Occipital lobe (tissue), 2 donors: Measurements from ENCODE around the gene FBXL15. TPM values are rescaled to one million over a fixed set of nuclear protein-coding genes. Genes with fewer than 3 reads are reported as not detected.

ENCODE experiments used
- DNase-seq: peaks from one replicate; lab custom pipeline; 2025; lab: John Stamatoyannopoulos, UW
- total RNA-seq: library from RNA; depleted of rRNA; stranded (reverse); fragments of >200 nt; gene quantifications from one replicate; pipeline ENCODE4 v1.2.3, GENCODE V29; 2014

The FBXL15 gene
- total RNA-seq, 1 donor from 2014 or later = 14.2 TPM

GRCh38 chr10:102397222-102398171 lies 23.1 kb upstream of the FBXL15 start:
- DNase-seq = no peak

DNA sequence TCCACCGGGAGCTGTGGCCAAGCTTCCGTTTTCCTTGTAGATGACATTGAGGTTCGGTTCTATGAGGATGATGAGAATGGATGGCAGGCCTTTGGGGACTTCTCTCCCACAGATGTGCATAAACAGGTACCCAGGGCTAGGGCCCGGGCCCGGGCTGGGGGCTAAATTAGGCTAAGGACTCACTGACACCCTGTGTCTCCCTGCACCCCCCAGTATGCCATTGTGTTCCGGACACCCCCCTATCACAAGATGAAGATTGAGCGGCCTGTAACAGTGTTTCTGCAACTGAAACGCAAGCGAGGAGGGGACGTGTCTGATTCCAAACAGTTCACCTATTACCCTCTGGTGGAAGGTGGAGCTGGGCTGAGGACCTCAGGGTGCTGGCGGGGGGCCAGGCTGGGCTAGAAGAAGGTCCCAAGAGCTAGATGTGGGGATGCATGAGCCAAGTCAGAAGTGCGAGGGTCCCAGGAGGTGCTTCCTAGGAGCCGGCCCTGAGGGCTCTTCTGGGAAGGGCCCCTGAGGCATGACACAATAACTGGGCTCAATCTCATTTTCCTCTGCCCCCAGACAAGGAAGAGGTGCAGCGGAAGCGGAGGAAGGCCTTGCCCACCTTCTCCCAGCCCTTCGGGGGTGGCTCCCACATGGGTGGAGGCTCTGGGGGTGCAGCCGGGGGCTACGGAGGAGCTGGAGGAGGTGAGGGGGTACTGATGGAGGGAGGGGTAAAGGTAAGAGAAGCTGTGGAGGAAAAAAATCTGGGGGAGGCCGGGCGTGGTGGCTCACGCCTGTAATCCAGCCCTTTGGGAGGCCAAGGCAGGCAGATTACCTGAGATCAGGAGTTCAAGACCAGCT lies 22.2 kb upstream of the FBXL15 start:
- no peak for DNase-seq

DNA sequence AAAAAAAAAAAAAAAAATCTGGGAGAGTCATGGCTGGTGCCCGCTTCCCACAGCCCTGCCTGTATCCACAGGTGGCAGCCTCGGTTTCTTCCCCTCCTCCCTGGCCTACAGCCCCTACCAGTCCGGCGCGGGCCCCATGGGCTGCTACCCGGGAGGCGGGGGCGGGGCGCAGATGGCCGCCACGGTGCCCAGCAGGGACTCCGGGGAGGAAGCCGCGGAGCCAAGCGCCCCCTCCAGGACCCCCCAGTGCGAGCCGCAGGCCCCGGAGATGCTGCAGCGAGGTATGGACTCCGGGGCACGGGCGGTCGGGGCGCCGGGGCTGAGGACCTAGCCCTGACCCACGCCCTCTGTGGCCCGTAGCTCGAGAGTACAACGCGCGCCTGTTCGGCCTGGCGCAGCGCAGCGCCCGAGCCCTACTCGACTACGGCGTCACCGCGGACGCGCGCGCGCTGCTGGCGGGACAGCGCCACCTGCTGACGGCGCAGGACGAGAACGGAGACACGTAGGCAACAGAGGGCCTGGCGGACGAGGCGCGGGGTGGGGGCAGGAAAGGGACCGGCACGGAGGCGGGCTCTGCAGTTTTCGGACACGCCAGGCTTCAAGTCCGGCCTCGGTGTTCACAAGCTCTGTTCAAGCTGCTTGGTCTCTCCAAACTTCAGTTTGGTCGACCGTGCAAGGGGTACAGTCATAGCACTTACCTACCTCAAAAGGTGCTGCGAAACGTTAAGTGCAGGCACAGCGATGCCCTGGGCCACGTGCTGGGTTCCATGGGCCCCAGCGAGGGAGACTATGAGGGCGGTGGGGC lies 21.2 kb upstream of the FBXL15 start:
- peak; percentile 80 for DNase-seq

- no peak for DNase-seq
Observed at GRCh38 chr10:102400076-102400475, 20.6 kb upstream of the FBXL15 start.

DNA sequence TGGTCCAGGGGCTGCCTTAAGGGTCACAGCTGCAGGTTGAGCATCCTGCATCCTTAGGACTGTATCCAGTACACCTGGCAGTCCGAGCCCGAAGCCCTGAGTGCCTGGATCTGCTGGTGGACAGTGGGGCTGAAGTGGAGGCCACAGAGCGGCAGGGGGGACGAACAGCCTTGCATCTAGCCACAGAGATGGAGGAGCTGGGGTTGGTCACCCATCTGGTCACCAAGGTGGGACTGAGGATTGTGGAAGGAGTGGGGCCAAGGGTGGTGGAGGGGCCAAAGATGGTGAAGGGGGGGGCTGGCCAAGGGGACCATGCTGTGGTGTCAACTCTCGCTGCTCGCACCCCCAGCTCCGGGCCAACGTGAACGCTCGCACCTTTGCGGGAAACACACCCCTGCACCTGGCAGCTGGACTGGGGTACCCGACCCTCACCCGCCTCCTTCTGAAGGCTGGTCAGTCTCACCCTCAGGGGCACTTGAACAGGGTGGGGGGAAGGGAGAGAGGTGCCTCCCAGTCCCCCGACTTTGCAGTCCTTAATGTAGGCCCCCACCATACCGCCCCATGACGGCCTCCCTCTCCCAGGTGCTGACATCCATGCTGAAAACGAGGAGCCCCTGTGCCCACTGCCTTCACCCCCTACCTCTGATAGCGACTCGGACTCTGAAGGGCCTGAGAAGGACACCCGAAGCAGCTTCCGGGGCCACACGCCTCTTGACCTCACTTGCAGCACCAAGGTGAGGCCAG lies 19.9 kb upstream of the FBXL15 start:
- no peak for DNase-seq

DNA sequence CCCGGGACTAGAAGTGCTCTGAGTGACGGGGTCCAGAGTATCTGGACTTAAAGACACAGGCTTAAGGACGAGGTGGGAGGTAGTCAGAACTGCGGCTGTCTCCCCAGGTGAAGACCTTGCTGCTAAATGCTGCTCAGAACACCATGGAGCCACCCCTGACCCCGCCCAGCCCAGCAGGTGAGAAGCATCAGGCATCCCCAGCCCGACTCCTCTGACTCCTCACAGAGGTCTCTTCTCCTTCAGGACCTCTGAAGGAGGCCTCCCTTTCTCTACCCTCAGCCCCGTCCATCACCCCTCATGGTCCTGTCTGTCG lies 19.3 kb upstream of the FBXL15 start:
- no peak for DNase-seq

DNA sequence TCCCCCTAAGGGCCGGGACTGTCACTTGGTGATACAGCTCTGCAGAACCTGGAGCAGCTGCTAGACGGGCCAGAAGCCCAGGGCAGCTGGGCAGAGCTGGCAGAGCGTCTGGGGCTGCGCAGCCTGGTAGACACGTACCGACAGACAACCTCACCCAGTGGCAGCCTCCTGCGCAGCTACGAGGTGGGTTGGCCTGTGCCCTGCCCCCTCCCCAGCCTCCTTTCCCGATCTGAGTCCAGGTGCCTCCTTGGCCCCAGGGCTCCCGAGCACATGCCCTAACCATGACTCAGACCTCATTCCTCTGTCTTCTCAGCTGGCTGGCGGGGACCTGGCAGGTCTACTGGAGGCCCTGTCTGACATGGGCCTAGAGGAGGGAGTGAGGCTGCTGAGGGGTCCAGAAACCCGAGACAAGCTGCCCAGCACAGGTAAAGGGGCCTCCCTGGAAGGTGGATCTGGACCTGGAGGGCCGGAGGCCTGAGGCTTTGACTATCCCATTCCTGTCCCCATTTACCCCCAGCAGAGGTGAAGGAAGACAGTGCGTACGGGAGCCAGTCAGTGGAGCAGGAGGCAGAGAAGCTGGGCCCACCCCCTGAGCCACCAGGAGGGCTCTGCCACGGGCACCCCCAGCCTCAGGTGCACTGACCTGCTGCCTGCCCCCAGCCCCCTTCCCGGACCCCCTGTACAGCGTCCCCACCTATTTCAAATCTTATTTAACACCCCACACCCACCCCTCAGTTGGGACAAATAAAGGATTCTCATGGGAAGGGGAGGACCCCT lies 18.7 kb upstream of the FBXL15 start:
- DNase-seq = no peak

DNA sequence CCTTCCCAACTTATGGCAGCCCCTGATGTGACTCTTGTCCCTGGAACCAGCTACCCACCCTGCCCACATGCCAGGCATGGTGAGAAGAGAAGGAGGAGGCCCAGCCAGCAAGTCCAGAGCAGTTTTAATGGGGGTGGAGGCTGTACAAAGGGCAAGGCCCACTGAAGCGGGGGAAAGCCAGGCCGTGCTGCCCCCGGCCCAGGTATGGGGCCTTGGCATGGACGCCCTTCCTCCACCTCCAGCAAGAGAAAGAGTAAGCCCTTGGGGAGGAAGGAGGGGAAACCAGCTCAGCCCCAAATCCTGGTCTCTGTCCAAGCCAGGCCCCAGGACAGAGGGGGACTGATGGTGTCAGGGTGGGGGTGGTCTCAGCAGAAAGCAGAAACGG lies 18.1 kb upstream of the FBXL15 start:
- no peak for DNase-seq

- DNase-seq = no peak
Observed at GRCh38 chr10:102403115-102403514, 17.5 kb upstream of the FBXL15 start.

DNA sequence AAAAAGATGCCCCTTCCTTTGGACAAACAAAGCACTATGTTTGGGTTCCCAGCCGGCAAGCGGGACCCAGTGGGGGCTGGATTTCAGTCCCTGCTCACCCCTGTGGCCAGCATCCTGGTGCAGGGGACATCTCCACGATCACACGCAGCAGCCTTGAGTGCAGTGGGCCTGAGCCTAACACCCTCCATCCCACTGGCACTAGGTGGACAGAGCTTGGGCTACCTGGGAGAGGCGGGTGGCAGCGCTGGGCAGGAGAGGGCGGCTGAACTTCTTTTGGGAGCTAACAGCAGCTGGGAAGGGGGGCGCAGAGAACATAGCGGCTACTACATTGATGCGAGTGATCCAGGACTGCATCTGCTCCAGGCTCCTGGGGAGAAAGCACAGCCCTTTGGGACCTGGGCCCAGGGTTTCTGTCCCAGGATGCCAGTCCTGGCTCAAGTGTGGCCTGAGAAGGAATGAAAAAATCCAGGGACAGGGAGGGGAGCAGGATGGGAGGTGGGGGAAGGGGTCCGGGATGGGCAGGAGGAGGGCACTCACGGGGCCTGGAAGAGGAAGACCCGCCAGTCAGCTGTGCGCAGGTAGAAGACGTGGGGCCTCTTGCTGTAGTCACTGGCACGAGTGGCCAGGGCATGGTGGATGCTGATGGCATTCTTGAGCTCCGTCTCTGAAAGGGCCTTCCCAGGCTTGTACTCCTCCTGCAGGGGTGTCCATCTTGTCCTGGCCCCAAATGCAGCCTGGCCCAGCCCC lies 16.1 kb upstream of the FBXL15 start:
- DNase-seq = no peak

DNA sequence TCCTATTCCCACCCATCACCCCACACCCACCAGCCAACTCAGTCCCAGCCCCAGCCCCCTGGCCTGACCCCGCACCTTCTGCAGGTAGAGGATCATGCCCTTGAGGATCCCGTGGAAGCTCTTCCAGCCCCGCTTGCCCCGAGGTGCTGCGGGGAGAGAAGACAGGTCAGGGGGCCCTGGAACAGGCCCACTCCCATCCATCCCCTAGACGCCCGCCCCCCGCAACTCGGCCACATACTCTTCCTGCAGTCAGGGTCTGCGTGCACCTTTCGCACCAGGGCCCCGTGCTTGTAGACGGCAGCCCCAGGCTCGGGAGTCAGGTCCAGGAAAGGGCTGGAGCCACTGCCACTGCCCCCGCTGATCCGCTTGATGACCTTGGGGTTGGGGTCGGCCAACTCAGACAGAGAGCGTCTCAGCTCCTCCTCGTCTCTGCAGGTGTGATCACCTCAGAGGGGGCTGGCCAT lies 15.5 kb upstream of the FBXL15 start:
- DNase-seq = no peak

GRCh38 chr10:102405632-102406031 lies 15.0 kb upstream of the FBXL15 start:
- DNase-seq = no peak

GRCh38 chr10:102406815-102407214 lies 13.8 kb upstream of the FBXL15 start:
- DNase-seq = no peak

GRCh38 chr10:102407425-102408130 lies 13.1 kb upstream of the FBXL15 start:
- DNase-seq = no peak

- peak; percentile 43 for DNase-seq
Observed at GRCh38 chr10:102408131-102408727, 12.4 kb upstream of the FBXL15 start.

DNA sequence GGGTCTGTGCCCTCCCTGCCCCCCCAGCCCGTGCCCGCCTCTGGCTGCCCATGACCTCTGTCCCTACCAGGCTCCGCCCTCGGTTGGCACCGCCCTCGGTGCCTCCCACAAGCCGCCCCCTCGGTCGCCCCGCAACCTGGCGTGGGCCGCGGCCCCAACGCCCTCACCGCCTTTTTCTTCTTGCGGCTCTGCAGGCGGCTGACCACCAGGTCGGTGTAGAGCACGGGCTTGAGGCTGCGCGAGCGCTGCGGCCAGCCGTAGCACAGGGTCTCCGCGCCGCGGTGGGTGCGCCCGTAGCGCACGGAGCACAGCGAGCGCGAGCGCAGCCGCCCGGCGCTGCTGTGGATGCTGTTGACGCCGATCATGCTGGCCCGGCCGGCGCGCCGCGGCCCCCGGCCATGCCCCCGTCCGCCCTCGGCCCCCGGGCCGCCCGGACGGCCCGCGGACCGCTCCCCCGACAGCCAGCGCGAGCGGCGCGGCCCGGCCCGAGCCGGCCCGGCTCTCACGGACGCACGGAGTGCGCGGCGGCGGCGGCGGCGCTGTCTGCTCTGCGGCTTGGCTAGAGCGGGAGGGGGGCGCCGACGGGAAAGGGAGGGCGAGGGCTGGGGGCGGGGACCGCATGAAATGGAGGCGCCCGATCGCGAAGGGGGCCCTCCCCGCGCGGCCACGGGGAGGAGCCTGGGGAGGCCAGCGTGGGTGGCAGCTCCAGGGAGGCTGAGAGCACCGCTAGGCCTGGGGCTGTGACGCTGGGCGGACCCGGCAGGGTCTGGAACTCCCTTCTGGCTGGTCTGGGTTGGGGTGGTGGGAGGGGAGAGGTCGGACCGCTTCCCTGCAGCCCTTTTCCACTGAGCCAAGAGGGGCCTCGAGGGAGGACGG lies 11.7 kb upstream of the FBXL15 start:
- DNase-seq = peak; percentile 69
